Occipital lobe (tissue), 2 donors: ENCODE data around the gene EFCAB6. TPM values are rescaled to one million over a fixed set of nuclear protein-coding genes. Genes with fewer than 3 reads are reported as not detected.

ENCODE experiments used
- DNase-seq: peaks from one replicate; lab custom pipeline; 2025; lab: John Stamatoyannopoulos, UW
- total RNA-seq: library from RNA; depleted of rRNA; stranded (reverse); fragments of >200 nt; gene quantifications from one replicate; pipeline ENCODE4 v1.2.3, GENCODE V29; 2014

Gene EFCAB6
- total RNA-seq, 1 donor from 2014 or later = 8.3 TPM

DNA sequence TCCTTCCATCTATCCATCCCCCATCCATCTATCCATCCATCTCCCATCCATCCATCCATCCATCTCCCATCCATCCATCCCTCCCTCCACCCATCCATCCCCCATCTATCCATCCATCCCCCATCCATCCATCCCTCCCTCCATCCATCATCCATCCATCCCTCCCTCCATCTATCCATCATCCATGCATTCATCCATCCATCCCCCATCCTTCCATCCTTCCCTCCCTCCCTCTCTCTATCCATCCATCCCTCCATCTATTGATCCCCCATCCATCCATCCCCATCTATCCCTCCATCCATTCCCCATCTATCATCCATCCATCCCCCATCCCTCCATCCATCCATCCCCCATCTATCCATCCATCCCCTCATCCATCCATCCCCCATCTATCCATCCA is 303.6 kb downstream of the EFCAB6 start:
- no peak for DNase-seq

DNA sequence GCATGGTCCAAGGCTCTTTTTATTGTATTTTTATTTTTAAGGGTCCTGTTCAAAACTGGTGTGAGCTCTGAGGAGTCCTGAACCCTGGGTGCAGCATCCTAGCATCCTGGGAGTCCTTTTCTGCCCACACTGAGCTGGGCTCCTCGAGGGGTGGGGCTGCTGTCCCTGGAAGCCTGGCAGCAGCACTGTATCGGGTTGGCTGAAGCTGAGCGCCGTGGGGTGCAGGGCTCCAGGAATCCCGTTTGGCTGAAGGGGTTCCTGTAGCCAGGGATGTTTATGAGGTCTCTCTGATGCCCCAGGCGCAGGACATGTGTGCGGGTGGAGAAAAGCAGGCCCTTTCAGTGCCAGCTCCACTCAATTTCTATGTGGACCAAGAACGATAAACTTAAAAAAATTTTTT is 304.9 kb downstream of the EFCAB6 start:
- DNase-seq = no peak

DNA sequence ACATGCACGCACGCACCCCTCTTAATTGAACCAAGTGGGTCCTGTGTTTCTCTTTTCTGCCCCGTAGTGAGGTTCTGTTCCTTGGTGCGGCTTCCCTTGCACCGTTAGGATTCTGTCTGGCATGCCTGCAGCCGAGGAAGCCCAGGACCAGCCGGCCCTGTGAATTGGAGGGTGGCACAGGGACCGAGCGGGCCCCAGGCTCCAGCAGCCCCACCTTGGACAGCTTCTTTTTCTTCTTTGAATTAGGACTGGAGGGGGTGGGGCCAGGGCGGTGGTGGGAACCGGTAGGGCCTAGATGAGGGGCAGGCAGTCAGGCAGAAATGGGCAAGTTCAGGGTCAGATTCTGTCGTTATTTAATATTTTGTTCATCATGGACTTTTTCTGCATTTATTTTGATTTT is 305.6 kb downstream of the EFCAB6 start:
- DNase-seq = no peak

DNA sequence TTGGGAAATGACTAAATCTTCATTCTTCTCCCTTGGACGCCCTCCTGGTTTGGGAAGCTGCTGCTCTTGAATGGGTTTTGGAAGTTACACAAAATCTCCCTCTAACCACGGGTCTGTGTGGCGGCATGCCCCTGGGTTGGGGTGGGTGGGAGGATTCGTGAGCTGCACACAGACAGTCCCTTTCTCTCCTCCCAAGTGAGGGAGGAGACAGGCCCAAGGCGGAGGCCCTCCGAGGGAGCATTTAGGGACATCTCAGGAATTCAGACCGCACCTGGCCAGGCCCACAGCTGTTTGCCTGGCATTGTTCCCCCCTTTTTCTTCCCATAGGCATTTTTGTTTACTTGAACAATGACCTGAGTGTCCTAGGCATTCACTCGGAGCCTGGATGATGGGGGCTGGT is 306.2 kb downstream of the EFCAB6 start:
- DNase-seq = no peak

DNA sequence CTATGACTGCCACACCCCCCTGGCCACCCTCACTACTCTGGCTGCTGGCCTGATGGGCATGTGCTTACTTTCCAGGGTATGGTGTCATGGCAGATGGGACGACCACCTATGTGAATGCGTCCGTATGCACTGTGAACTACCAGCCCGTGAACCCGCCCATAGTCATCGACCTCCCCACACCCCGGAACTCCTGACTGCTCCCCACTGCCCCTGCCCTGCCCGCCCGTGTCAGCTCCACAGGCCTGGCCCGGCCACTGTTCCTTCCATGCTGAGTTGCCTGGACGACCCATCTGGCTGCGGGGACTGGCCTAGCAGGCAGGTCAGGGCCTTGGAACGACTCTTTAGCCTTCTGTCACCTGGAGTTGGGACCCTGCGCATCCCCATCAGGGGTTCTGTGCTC is 306.7 kb downstream of the EFCAB6 start:
- no peak for DNase-seq

DNA sequence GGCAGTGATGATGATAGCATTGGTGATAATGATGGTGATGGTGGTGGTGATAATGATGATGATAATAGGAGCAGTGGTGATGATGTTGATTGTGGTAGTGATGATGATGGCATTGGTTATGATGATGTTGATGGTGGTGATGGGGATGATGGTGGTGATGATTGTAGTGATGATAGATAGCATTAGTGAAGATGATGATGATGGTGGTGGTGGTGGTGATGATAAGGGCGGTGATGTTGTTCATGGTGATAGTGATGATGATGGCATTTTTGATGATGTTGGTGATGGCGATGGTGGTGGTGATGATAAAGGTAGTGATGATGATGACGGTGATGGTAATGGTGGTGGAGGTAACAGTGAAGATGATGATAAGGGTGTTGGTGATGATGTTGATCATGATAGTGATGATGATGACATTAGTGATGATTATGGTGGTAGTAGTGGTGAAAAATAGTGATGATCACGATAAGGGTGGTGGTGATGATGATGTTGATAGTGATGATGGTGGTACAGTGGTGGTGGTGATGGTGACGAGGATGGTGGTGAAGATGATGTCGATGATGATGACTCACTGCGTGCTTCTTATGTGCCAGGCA is 307.3 kb downstream of the EFCAB6 start:
- no peak for DNase-seq

DNA sequence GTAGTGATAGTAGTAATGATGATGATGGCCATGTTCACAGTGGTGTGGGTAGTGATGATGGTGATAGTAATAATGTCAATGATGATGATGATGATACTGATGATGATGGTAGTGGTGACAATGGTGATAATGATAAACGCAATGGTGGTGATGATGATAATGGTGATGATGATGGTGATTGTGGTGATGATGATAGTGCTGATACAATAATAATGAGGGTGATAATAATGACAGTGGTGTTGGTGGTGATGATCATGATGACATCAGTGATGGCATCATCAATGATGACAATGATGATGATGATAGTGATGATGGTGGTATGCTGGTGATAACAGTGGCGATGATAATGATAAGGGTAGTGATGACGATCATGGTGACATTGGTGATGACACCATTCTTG is 308.0 kb downstream of the EFCAB6 start:
- no peak for DNase-seq

DNA sequence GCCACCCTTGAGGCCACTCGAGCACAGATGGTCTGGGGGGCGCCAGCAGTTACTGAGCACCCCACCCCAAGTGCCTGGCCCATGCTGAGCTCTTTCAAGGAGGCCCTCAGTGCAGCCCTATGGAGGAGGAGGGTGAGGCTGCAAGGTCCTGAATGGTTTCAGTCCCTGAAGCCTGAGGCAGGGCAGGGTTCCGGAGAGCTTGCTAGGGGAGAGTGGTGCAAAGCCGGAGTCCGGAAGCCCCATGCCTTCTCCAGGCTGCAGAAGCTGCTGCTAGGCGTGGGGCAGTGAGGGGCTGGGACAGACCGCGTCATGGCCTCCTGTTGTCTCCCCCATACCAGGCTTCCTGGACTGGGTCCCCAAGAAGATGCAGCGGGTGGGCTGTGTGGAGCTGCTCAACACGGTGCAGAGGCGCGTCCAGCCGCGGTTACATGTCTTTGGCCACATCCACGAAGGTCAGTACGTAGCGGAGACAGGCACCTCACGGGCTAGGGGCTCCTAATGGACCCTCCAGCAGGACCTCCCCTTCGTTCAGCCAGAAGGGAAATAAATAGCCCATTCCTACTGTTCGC is 309.7 kb downstream of the EFCAB6 start:
- no peak for DNase-seq

DNA sequence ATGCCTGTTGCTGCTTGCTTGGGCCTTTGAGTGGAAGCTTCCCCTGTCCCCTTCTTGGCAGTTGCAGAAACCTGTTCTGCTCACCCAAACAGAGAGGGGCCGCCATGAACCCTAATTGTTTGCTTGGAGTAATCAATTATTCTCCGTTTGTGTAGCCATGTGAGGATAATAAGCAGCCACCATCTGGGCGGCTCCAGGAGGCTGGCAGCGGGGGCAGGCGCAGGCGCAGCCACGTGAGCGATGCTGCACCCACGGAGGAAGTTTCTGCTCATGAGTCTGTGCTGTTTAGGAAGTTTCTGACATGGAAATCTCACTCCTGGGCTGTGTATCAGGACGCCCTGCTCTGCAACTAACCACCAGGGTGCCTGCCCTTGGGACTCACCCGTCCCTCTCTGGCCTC is 310.2 kb downstream of the EFCAB6 start:
- peak; percentile 20 for DNase-seq

DNA sequence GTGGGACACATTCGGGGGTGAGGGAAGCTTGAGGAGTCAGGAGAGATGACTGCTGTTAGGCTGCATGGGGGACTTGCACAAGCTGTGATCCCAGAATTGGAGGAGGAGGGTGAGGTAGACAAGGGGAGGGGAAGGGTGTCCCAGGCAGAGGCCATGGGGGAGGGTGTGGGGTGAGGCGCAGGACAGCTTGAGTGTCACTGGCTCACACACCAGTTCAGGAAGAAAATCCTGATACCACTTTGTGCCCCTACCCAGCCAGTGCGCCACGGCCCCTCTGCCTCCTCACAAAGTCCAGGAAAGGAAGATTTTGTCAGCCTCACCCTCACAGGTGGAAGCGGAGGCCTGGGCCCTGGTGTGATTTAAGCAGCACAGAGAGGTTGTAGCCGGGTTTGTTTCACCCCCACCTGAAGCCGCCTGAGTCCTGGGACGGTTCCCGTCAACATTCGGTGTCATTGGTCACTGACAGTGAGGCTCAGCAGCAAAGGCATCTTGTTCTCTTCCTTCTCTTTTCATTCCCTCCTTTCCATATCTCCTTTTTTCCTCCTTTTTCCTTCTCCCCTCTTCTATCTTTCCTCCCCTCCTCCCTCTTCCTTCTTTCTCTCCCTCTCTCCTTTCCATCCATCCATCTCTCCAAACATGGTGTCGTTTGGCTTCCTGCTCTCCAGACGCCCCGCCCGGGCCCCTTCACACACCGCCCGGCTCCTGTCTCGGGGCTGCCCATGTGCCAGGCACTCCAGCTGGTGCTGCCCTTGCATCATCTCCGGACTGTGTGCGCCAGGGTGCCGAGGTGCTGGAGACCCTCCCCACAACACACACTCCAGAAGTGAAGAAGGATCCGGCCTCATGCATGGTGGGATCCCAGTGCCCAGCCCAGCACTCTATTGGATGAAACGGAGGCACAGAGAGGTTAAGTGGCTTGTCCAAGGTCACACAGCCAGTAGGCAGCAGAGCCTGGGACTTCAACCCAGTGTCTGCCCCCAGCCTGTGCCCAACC is 311.0 kb downstream of the EFCAB6 start:
- DNase-seq = no peak

DNA sequence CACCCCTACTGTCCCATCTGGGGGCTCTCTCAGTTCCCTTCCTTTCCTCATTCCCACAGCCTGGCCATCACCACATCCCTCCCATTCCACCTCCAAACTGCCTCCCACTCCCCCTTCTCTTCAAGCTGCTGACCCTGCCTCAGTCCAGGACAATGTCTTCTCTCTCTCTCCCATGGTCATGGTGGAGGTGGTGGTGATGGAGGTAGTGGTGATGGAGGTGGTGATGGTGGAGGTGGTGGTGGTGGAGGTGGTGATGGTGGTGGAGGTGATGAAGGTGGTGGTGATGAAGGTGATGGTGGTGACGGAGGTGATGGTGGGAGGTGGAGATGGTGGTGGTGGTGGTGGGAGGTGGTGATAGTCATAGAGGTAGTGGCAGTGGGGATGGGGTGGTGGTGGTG is 313.2 kb downstream of the EFCAB6 start:
- DNase-seq = no peak

DNA sequence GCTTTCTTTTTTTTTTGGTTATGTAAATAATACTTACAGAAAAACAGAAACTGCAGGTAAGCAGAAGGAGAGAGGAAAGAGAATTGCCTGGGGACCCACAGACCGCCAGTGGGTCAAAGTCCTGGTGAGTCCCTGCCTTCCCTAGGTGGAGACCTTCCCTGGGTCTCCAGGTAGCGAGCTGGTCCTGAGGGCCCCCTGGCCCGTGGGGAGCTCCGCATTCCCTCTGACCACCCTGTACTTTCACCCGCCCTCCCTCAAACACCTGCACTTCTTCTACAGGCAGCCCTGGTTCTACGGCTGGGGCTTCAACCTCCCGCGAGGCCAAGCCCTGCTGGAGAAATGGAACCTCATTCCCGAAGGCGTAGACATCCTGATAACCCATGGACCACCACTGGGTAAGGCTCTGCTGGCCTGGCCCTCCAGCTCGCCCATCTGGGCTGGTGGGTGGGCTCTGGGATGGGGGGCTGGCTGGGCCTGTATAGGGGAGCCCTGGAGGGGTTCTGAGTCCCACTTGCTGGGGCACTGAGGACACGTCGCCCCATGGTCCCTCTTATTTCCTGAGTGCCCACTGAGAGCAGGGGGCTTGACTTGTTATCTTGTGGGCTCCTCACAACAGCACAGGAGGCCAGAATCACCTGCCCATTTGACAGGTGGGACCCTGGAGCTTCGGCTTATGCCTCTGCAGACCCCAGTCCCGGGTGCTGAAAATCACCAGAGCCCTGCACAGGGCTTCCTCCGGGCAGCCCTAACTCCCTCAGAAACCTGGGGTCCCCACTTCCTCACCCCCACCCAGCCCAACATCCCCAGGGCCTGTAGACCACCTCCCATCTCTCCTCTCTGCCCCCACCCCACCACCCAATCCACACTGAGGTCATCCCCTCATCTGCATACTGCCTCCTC is 313.9 kb downstream of the EFCAB6 start:
- no peak for DNase-seq

DNA sequence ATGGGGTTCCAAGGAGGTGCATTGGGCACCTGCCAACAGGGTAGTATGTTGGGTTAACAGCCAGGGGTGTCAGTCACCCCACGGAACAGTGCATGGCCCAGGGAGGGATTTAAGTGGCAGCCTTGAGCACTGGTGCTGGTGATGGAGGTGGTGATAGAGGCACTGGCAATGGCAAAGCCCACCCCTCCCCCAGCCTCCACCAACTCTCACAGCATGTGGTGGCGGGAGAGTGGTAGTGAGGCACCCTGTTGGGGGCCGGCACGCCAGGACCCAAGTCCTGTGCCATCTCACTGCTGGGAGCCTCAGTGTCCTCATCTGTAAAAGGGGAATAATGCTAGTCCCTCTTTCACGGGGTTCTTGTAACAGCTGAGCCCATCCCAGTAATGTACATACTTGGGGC is 318.8 kb downstream of the EFCAB6 start:
- no peak for DNase-seq

DNA sequence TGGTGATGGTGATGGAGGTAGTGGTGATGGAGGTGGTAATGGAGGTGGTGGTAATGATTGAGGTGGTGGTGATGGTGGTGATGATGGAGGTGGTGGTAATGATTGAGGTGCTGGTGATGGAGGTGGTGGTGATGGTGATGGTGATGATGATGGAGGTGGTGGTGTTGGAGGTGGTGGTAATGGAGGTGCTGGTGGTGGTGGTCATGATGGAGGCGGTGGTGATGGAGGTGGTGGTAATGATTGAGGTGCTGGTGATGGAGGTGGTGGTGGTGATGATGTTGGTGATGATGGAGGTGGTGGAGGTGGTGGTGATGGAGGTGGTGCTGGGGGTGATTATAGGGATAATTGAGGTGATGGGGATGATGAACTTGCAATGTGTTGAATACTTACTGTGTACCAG is 320.4 kb downstream of the EFCAB6 start:
- no peak for DNase-seq

DNA sequence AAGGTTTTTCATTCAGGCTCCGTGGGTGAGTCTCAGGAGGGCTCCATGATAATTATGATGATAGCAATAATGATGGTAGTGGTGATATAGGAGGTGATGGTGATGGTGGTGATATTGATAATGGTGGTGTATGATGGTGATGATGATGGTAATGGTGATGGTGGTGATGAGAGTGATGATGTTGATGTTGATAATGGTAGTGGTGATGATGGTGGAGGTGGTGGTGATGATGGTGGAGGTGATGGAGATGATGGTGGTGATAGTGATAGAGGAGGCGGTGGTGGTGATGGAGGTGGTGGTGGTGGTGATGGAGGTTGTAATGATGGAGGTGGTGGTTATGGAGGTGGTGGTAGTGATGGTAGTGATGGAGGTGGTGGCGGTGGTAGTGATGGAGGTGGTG is 320.9 kb downstream of the EFCAB6 start:
- no peak for DNase-seq

DNA sequence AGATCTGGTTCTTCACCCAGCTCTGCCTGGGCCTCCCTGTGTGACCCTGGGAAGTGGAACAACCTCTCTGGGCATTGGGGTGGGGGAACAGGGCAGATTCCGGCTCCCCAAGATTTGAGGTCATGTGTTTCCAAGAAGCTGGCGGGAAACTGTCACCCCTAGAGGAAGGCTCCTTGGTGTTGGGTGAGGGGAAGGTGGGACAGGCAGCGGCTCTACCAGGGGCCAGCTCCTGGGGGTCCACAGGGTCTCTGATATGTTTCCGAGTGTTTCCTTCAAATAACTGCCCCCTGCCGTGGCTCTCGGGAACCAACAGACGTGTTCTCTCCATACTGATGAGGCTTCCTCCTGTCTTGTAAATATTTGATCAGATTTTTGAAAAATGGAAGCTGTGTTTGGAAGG is 321.8 kb downstream of the EFCAB6 start:
- no peak for DNase-seq

DNA sequence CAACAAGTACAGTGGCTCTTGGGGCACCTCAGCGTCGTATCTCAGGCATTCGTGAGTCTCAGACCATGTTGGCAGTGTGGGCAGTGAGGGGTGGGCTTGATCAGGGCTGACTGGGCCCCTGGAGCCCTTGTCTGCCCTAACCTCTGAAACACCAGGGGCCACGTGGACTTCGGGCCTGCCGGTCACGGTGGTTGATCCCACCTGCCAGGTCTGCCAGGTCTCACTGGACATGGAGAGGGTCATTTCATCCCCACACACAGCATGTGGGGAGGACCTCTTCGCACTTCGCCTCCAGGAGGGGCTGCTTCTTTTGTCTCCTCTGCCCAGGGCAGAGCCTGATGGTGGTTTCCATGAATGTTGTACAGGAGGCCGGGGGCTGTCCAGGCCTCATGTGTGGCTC is 323.2 kb downstream of the EFCAB6 start:
- DNase-seq = no peak

DNA sequence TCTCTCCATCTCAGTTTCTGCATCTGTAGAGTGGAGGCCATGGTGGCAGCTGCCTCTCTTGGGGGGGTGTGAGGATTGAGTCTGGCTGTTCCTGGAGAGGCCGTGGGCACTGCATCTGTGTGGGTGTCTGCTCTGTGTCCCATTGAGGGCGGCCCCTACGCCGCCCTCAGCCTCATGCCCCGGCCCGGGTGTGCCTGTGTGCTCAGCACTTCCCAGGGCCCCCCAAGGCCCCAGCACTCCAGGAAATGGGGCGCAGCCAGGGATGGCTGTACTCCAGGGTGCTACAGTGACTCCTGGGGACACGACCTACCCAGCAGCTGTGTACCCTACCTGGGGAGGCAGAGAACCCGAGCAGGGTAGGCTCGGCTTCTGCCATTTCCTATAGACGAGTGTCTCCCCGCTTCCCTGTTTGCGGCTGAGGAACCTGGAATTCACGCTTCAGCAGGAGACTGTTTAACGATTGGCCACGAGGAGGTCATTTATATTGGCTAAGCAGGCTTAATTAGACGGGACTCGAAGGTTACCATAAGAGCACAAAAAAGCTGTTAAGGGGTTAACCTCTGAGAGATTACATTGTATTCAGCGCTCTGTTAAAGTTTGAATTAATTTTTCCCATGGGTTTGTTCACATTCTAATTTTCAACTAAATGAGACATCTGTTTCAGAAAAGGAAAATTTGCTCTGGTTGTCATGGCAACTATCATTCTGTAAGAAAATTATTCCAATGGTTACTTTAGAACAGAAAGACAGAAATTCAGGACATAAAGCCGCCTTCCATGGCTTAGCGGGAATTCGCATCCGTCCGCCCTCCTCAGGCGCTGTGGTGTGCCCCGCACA is 323.9 kb downstream of the EFCAB6 start:
- DNase-seq = no peak

DNA sequence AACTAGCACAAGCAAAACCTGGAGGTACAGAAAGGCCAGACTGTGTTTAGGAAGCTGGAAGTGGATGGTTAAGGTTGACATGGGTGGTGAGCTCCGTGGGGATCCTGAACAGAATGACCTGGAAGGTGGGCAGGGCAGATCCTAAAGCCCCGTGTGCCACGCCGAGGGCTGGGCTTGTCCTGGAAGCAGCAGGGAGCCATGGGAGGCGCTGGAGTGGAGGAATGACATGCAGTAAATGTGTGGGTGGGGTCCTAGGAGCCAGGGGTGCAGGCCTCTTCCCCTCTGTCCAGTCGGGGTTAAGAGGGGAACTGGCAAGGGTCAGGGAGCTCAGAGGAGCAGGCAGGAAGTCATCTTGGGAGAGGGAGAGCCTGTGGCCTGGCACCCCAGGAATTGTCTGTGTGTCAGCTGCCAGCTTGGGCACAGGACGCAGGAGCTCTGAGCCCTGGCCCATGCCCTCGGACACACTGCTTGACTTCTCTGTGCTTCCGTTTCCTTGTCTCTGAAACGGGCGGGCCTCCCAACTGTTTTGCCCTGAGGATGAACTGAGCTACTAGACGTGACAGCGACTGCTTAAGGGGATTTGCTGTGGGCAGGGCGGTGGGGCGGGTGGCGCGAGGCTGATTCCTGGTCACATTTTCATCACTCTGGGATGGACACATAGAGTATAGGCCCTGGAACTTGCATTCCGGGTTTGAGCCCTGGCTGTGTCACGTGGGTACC is 324.6 kb downstream of the EFCAB6 start:
- DNase-seq = no peak

DNA sequence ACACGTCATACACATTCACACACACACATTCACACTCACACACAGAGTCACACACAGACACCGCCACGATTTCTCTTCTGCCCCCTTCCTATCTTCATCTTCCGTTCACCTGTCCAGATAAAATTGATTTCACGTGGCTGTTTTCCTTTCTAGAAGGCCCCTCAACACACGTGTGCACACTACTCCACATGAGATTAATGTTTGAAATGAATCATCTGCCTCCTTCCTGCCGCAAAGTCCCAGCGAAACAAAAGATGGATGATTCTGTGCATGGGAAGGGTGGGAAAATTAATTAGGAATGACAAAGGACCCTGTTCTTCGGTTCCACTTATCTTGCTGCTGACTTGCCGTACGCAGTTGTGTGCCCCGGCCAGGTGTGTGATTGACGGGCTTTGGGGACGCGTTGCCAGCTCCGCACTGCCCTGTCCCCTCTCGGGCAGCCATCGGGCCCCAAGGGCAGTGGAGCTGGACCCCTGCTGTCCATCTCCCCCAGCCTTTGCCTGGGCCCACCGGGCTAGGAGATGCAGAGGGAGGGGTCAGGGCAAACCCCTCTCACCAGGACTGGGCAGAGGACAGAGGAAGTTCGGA is 326.5 kb downstream of the EFCAB6 start:
- no peak for DNase-seq
